A549 treated with CORT108297 at 1 μM for 4 hours (cell line): ENCODE measurements around the gene MBD3L2B. TPM values are rescaled to one million over a fixed set of nuclear protein-coding genes. Genes with fewer than 3 reads are reported as not detected.

ENCODE experiments used
- total RNA-seq: library from RNA; stranded (reverse); fragments of 200-300 nt; extraction: Qiagen RNA extraction; gene quantifications from 5 replicates; pipeline ENCODE4 v1.2.3, GENCODE V29; 2022

Gene MBD3L2B
- total RNA-seq = not detected in 5 replicates

GRCh38 chr19:7021331-7021730 is at the start of gene MBD3L2B:
TSS of gene MBD3L2B (minus strand) at chr19:7021431. CDS start at chr19:7021397, 34 bp downstream.

GRCh38 chr19:7069042-7069903 is 48.0 kb upstream of the MBD3L2B start, which contains the start of gene ZNF557:
TSS of gene ZNF557 (plus strand) at chr19:7069703. CDS start at chr19:7075075, 5,372 bp downstream.

GRCh38 chr19:7058576-7058975 is 37.3 kb upstream of the MBD3L2B start, which contains the start of gene MBD3L3:
TSS of gene MBD3L3 (minus strand) at chr19:7058676. CDS start at chr19:7058605, 71 bp downstream.

GRCh38 chr19:7049021-7049420 is 27.8 kb upstream of the MBD3L2B start, which contains the start of gene MBD3L2:
TSS of gene MBD3L2 (plus strand) at chr19:7049321. CDS start at chr19:7049374, 53 bp downstream.

GRCh38 chr19:7040079-7040478 is 18.8 kb upstream of the MBD3L2B start, which contains the start of gene MBD3L4:
TSS of gene MBD3L4 (minus strand) at chr19:7040179. CDS start at chr19:7040144, 35 bp downstream.

GRCh38 chr19:7030278-7030677 is 9.0 kb upstream of the MBD3L2B start, which contains the start of gene MBD3L5:
TSS of gene MBD3L5 (plus strand) at chr19:7030578. CDS start at chr19:7030612, 34 bp downstream.

Other genes with a start within 250 kb of the MBD3L2B start
- 6.3 to 8.9 TPM (median 6.8 TPM) in 5 replicates for gene VAV1, start 248.7 kb downstream of the MBD3L2B start, total RNA-seq
- 4.6 to 6.6 TPM (median 5.1 TPM) in 5 replicates for gene ADGRE1, start 133.9 kb downstream of the MBD3L2B start, total RNA-seq
- not detected in 5 replicates for gene MBD3L5, start 9.1 kb upstream of the MBD3L2B start, total RNA-seq
- not detected in 5 replicates for gene MBD3L4, start 18.7 kb upstream of the MBD3L2B start, total RNA-seq
- not detected in 5 replicates for gene MBD3L2, start 27.9 kb upstream of the MBD3L2B start, total RNA-seq
- gene MBD3L3, start 37.2 kb upstream of the MBD3L2B start, total RNA-seq = not detected in 5 replicates
- 2.2 to 3.0 TPM (median 2.8 TPM) in 5 replicates for gene ZNF557, start 48.3 kb upstream of the MBD3L2B start, total RNA-seq